Measurements from ENCODE around the gene RHCE.
"Not testable (repeated sequence)": the region's sequence is repeated elsewhere in the genome, so short reads cannot be mapped to it uniquely, and the experiment has no call there.

The RHCE gene

DNA sequence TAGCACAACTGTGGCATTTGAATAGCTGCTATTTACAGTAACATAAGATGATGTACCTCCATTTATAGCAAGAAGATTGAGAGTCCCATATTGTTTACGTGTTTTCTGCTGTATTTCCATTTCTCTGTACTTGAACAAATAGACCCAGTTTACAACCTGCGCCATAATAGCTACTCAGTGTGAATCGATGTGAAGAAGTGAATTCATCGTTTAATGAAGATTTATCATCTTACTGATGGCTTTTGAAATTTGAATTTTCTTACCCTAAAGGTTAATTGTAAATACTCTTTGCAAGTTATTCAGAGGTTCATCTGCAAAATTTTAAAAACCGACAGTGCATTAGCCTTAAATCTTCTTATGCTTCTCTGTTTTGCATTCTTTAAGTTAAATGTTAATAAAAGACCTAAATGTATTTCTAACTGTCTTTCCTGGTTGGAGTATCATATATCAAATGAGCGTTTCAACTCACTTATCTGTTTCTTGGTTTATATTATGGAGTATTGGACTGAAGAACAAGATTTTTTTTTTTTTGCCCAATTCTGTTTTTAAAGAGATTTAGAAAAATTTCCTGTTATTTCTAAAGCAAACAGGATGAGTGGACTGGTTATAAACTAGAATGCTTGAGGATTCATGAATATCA is 12.2 kb upstream of the RHCE start:
- DNase-seq (ENCODE audit: low read depth), result no peak

- DNase-seq (ENCODE audit: low read depth), result no peak
Measured at GRCh38 chr1:25431955-25432719, 11.5 kb upstream of the RHCE start.

GRCh38 chr1:25430967-25431881 is 10.6 kb upstream of the RHCE start:
- no peak for DNase-seq (ENCODE audit: low read depth)

- DNase-seq (ENCODE audit: low read depth), result peak; percentile 94
Measured at GRCh38 chr1:25430073-25430966, 9.7 kb upstream of the RHCE start, which contains the start of gene MACO1. Gene MACO1 (plus strand): TSS chr1:25430897. CDS start chr1:25431099, 202 bp downstream.

GRCh38 chr1:25428475-25429166 is 8.0 kb upstream of the RHCE start:
- DNase-seq (ENCODE audit: low read depth), result no peak

GRCh38 chr1:25427696-25428095 is 7.1 kb upstream of the RHCE start:
- no peak for DNase-seq (ENCODE audit: low read depth)

DNA sequence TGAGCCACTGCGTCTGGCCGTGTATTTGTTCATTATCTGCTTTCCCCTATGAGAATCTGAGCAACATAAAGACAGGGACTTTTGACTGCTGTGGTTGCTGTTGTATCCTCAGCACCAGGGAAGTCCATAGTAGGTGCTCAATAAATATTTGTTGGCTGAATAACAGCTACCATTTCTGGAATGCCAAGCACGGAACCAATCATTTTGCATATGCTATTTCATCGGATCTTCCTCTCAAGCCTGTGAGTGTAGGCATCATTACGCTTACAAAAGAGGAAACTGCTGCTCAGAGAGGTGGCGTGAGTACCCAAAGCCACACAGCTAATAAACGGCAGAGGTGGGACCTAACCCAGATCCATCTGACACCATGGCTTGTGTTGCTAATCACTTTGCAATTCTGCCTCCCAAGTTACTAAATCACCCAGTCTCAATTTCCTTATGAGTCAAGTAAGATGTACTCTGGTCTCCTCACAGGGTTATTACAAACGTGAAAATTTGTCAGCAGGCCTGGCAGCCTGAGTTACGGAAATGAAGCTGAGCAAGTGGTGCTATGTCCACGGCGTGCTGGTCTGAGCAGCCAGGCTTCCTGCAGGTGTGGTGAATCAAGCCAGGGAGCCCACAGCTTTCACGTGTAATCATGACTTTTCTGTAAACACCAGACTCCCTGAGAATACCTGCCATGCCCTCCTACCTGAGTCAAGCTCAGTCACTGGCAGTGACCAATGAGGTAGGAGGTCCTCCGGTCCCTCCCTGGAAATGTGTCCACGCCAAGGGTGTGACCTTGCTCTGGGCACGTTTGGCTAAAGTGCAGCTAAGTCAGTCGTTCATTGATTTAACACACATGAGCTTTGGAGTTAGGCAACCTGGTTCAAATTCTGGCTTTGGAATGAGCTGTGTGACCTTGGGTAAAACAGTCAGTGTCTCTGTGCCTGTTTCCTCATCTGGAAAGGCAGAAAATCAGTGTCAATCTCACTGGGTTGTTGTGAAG is 4.8 kb upstream of the RHCE start:
- no peak for DNase-seq (ENCODE audit: low read depth)

DNA sequence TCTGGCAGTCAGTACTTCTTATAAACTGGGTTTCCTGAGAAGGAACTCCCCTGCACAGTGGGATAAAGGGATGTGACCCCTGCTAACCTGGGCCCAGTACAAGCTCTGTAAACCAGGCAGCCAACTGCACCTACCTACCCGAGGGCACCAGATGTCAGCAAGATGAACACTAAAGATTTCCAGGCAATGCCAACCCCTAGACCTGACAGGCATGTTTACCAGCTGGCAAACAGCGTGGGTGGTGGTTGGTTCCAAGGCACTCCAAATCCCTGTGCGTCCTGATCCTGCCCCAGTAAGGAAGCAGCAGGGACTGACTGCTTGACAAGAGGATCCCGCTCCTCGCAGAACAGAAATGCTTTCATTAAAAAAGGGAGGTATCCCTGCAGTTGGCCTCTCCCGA is 2.6 kb upstream of the RHCE start:
- not testable (repeated sequence) for DNase-seq (ENCODE audit: low read depth)

- not testable (repeated sequence) for DNase-seq (ENCODE audit: low read depth)
Measured at GRCh38 chr1:25419339-25419738, 1.3 kb downstream of the RHCE start.

DNA sequence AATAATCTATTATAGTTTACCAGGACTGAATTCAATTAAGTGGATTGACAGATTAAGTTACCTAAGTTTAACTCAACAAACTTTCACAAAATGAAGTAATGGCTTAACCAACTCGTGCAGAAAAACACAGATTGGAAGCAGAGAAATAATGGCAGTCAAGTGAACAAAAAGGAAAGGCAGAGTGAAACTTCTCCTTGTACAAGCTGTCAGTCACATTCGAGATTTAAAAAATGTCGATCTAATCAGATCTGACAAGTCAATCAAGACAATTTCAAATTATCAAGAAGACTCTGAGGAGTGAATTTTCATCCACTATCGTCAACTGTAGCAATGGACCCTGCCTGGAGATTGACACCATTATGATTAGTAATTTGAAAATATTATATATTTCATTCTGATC is 3.3 kb downstream of the RHCE start:
- not testable (repeated sequence) for DNase-seq (ENCODE audit: low read depth)

DNA sequence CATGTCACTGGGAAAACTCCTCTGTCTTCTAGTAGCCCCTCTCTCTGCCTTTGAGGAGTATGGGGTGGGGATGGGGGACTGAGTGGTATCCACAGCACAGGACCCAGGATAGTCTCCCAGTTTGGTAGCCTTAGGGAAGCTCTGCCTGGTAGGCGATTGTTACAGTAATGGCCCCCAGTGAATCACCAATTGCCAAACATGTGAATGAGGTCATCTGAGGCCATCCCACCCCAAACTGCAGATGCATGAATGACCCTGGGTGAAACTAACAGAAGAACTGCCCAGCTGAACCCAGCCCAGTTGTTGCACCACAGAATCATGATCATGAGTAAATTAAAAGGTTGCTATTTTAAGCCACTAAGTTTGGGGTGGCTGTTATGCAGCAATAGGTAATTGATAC is 6.0 kb downstream of the RHCE start:
- not testable (repeated sequence) for DNase-seq (ENCODE audit: low read depth)

GRCh38 chr1:25414157-25414556 is 6.5 kb downstream of the RHCE start:
- not testable (repeated sequence) for DNase-seq (ENCODE audit: low read depth)

GRCh38 chr1:25412872-25413623 is 7.6 kb downstream of the RHCE start:
- not testable (repeated sequence) for DNase-seq (ENCODE audit: low read depth)

DNA sequence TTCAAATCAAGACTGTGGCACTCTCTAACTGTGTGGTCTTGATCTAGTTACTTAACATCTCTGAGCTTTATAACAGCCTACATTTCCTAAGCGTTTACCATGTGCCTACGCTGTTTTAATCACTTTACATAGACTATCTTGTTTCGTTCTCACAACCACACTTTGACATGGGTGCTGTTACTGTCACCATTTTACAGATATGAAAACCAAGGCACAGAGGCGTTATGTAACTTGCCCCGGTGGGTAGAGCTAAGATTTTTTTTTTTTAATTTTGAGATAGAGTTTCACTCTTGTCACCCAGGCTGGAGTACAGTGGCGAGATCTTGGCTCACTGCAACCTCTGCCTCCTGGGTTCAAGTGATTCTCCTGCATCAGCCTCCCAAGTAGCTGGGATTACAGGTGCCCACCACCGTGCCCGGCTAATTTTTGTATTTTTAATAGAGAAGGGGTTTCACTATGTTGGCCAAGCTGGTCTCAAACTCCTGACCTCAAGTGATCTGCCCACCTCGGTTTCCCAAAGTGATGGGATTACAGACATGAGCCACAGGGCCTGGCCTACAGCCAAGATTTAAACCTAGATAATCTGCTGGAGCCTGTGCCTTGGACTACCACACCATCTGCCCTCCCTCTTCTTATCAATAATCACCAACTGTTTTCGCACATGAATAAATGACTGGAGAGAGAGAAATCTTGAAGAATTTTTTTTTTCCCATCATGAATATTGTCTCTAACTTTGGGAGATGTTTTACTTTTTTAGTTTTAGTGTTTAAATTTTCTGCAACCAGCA is 10.8 kb downstream of the RHCE start:
- DNase-seq (ENCODE audit: low read depth), result not testable (repeated sequence)

DNA sequence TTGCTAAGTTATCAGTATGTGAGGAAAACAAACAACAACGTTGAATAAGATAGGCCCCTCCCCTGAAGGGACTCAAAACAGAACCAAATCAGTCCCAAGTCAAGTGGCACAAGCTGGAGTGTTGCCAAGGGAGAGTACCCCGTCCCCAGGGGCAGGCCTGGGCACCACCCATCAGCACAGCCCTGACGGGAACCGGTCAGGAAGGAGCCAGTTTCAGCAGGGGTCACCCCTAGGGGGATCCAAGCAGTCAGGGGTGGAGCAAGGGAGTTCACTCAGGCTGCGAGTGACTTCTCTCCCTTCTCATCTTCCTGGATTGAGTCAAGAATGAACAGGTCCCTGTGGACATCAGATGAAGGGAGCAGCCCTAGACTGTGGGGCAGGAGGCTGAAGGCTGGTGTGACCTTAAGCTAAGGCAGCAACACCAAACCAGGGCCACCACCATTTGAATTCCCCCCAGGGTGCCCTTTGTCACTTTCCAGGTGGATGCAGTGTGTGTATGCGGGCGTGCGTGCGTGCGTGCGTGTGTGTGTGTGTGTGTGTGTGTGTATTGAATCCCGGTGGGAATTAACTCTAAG is 14.8 kb downstream of the RHCE start:
- DNase-seq (ENCODE audit: low read depth), result not testable (repeated sequence)

GRCh38 chr1:25402947-25403803 is 17.4 kb downstream of the RHCE start:
- DNase-seq (ENCODE audit: low read depth), result not testable (repeated sequence)

GRCh38 chr1:25398079-25398478 is 22.5 kb downstream of the RHCE start:
- DNase-seq (ENCODE audit: low read depth), result not testable (repeated sequence)

Measured in activated T-helper 9 cell treated with anti-CD3 and anti-CD28 coated beads, Interleukin-2, amount 50 U/mL, for 16 hours (primary cell).